K562 (cell line): ENCODE results near the gene DAPK1. TPM values are rescaled to one million over a fixed set of nuclear protein-coding genes. Genes with fewer than 3 reads are reported as not detected.

ENCODE experiments used
- ATAC-seq: fragments of 200-7000 bp; cut with Tn5 transposase; 3 replicates; pipeline ENCODE4 v1.9.1; 2020; ENCODE audit warnings: moderate library complexity
- BruUV-seq: library from RNA; stranded (reverse); fragments of 400-500 nt; replicated peaks from 2 replicates; lab custom pipeline; 2021; lab: Mats Ljungman, UMichigan
- CTCF ChIA-PET: fragments of 300-600 bp; formaldehyde crosslinking; extraction: SDS; loops from one replicate; lab custom pipeline; 2021; ENCODE audit warnings: low intra/inter-chr PET ratio; lab: Yijun Ruan, JAX
- POLR2A ChIA-PET: fragments of 300-600, 350-650 bp; sonication (Branson Sonifier 250); formaldehyde crosslinking; extraction: SDS; loops from one replicate; lab custom pipeline; 2021; ENCODE audit warnings: antibody characterized with exemption, inconsistent platforms; lab: Yijun Ruan, JAX
- DNase-seq, 4 experiments: peaks; one replicate each; pipeline versions ENCODE4 v3.0.0 to v3.0.0-alpha.2; 2011 to 2018; ENCODE audit warnings: low spot score in 3 of 4, mixed read lengths in 3 of 4; ENCODE audit errors: extremely low read depth in 1 of 4
- FAIRE-seq: peaks from 2 replicates; lab custom pipeline; 2011; peaks lifted over from hg19 to GRCh38; lab: Jason Lieb, UNC
- H2AFZ ChIP-seq: 2 replicates; pipeline ENCODE4 v1.6.0; 2011; ENCODE audit warnings: low read depth, low read length, control low read depth, inconsistent platforms
- H3K27ac ChIP-seq: fragments of 200-600 bp; 3 replicates; pipeline ENCODE4 v1.8.0; 2011; ENCODE audit warnings: low read depth, mild to moderate bottlenecking, control low read depth, inconsistent platforms, low read length, moderate library complexity, mixed read lengths; ENCODE audit errors: extremely low read depth
- H3K27me3 ChIP-seq, 2 experiments: fragments of 300-600 bp in 1 of 2; 2 replicates in 1 of 2; 3 replicates in 1 of 2; pipeline versions ENCODE4 v1.6.0 to v1.8.0; 2011; ENCODE audit warnings: inconsistent platforms in 2 of 2, low read length in 2 of 2, mild to moderate bottlenecking in 1 of 2, mixed read lengths in 1 of 2, moderate library complexity in 1 of 2; ENCODE audit not compliant: control insufficient read depth in 2 of 2, insufficient read depth in 2 of 2
- H3K36me3 ChIP-seq: fragments of 300-600 bp; 3 replicates; pipeline ENCODE4 v1.8.0; 2011; ENCODE audit warnings: mild to moderate bottlenecking, low read length, inconsistent platforms; ENCODE audit not compliant: control insufficient read depth, insufficient read depth
- H3K4me1 ChIP-seq, 2 experiments: fragments of 200-600 bp in 1 of 2; replicated peaks in 1 of 2; 2 replicates in 1 of 2; 3 replicates in 1 of 2; pipeline versions ENCODE4 v1.5.1 to v1.8.0; 2011; ENCODE audit warnings: inconsistent platforms in 2 of 2, low read length in 2 of 2, mild to moderate bottlenecking in 1 of 2, mixed read lengths in 1 of 2, moderate library complexity in 1 of 2; ENCODE audit not compliant: control insufficient read depth in 2 of 2, insufficient read depth in 2 of 2
- H3K4me2 ChIP-seq: 2 replicates; pipeline ENCODE4 v1.6.1; 2011; ENCODE audit warnings: low read length, control low read depth, inconsistent platforms, mixed read lengths; ENCODE audit not compliant: insufficient read depth
- H3K4me3 ChIP-seq: fragments of 200-600 bp; sonication (generic), shearing (Covaris generic); 2 replicates; pipeline ENCODE4 v1.5.1; 2016; ENCODE audit warnings: control low read depth, inconsistent platforms
- H3K79me2 ChIP-seq: fragments of 200-600 bp; 3 replicates; pipeline ENCODE4 v1.8.0; 2011; ENCODE audit warnings: low read length, inconsistent platforms; ENCODE audit not compliant: control insufficient read depth, insufficient read depth
- H3K9ac ChIP-seq, 2 experiments: 2 replicates each; pipeline versions ENCODE4 v1.6.0 to v1.6.1; 2011; ENCODE audit warnings: low read depth in 2 of 2, low read length in 2 of 2, control low read depth in 1 of 2, inconsistent platforms in 1 of 2, mild to moderate bottlenecking in 1 of 2, mixed read lengths in 1 of 2; ENCODE audit not compliant: insufficient read depth in 1 of 2
- H3K9me1 ChIP-seq: one replicate; pipeline ENCODE4 v1.6.0; 2011; ENCODE audit warnings: inconsistent platforms, mild to moderate bottlenecking, low read length, moderate library complexity; ENCODE audit not compliant: control insufficient read depth, insufficient read depth
- H3K9me3 ChIP-seq: replicated peaks from 2 replicates; pipeline ENCODE4 v1.5.1; 2011; ENCODE audit warnings: low read depth, low read length, inconsistent platforms; ENCODE audit not compliant: control insufficient read depth, insufficient read depth
- H4K20me1 ChIP-seq: replicated peaks from 2 replicates; pipeline ENCODE4 v1.6.1; 2011; ENCODE audit warnings: low read length, inconsistent platforms, mixed read lengths; ENCODE audit not compliant: control insufficient read depth, insufficient read depth
- KDM5B ChIP-seq: fragments of 200-600 bp; sonication (generic); IDR thresholded peaks from 2 replicates; pipeline ENCODE4 v1.6.1; 2012; ENCODE audit warnings: low read depth, mild to moderate bottlenecking, moderate library complexity, low read length, control low read depth, inconsistent platforms; ENCODE audit not compliant: insufficient replicate concordance
- NR2C2 ChIP-seq, 2 experiments: fragments of 200-800 bp in 1 of 2; sonication (Bioruptor generic) in 1 of 2; sonication (generic) in 1 of 2; formaldehyde crosslinking in 1 of 2; IDR thresholded peaks; 2 replicates each; pipeline versions ENCODE4 v1.6.1 to v1.8.0; 2016 to 2022; ENCODE audit warnings: mild to moderate bottlenecking in 1 of 2, missing compliant biosample characterization in 1 of 2, missing genetic modification characterization in 1 of 2, missing genetic modification reagents in 1 of 2
- SOX6 ChIP-seq: fragments of 450-650 bp; IDR thresholded peaks from 2 replicates; pipeline ENCODE4 v1.6.1; 2014; ENCODE audit warnings: mild to moderate bottlenecking
- ZNF431 ChIP-seq: sonication (generic); formaldehyde crosslinking; IDR thresholded peaks from 2 replicates; pipeline ENCODE4 v1.8.0; 2022; ENCODE audit warnings: mild to moderate bottlenecking, missing genetic modification reagents
- WGBS: fragments of 100-300 bp; shearing (Covaris generic); methylation state at CpG from one replicate; pipeline ENCODE4 v1.1.6; 2016; ENCODE audit warnings: low coverage, mixed read lengths; ENCODE audit not compliant: insufficient coverage; ENCODE audit errors: missing lambda C conversion rate; 5-methylcytosine and 5-hydroxymethylcytosine counted together
- in situ Hi-C: fragments of 300-500 bp; cut with MboI; formaldehyde crosslinking; loops from 4 replicates; pipeline ENCODE4 v1.15.0; 2018; ENCODE audit warnings: inconsistent platforms, mixed read lengths
- intact Hi-C: fragments of 100-400 bp; cut with micrococcal nuclease; formaldehyde crosslinking; loops from 2 replicates; pipeline ENCODE4 v1.14.2; 2022
- polyA plus RNA-seq, 8 experiments: library from polyadenylated mRNA; depleted of rRNA in 4 of 8; stranded (reverse) in 5 of 8; unstranded in 3 of 8; fragments of >200 nt; fragmentation: Nextera tagmentation in 2 of 8; fragmentation: Illumina TruSeq in 1 of 8; extraction: Ambion mirVana in 2 of 8; extraction: Trizol in 1 of 8; gene quantifications; 2 replicates each; pipeline versions ENCODE4 v1.2.1 to v1.2.3, GENCODE V29; 2011 to 2014; ENCODE audit warnings: inconsistent platforms in 1 of 8, missing spikeins in 1 of 8
- total RNA-seq, 7 experiments: library from RNA; depleted of rRNA in 6 of 7; stranded (reverse); fragments of >200 nt in 6 of 7; fragmentation: Illumina TruSeq in 2 of 7; extraction: Trizol in 2 of 7; gene quantifications; 2 replicates each; pipeline versions ENCODE4 v1.2.1 to v1.2.3, GENCODE V29; 2011 to 2021; ENCODE audit warnings: low replicate concordance in 1 of 7
- TF ChIP-seq, protein P1 (sequence below): sonication (generic); formaldehyde crosslinking; IDR thresholded peaks from 2 replicates; pipeline ENCODE4 v1.8.1; 2023; ENCODE audit warnings: mild to moderate bottlenecking, missing genetic modification reagents

Gene DAPK1
- total and polyA plus RNA-seq, 9 of the 15 experiments (the other 6 are each of a cell fraction or from before 2014, with no cell fraction given), result 1.7 to 26.4 (median 15.8) TPM

DNA sequence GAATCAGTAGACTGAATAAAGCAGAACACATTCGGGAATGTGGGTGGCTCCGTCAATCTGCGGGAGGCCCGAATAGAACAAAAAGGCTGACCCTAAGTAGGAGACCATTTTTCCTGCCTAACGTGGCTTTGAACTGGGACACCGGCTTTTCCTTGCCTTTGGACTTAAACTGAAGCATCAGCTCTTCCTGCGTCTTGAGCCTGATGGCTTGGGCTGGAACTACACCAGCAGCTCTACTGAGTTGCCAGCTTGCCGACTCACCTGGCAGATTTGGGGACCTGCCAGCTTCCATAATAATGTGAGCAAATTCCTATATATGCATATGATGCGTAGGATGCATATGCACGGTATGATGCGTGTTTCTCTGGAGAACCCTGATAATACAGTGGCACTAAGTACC is 111.3 kb downstream of the DAPK1 start:
- in situ Hi-C loops, result no loop called here
- Histone ChIP-seq H3K9me1 (peaks cover 4% of the 10 kb centered on the region), H3K9me3 (no peaks in the 10 kb centered on the region), H4K20me1 (no peaks in the 10 kb centered on the region), H3K27ac (no peak overlapping the region), H3K36me3 (peaks cover 39% of the 10 kb centered on the region; the same call in 2 of the 3 replicates), H3K79me2 (no peaks in the 10 kb centered on the region; the same call in 2 of the 3 replicates), H3K4me3 (no peak overlapping the region), H3K9ac (no peak overlapping the region), H3K4me2 (no peak overlapping the region), H3K4me1 (peaks cover 4 to 11% of the 10 kb centered on the region in 2 experiments; a peak in 4 of 5 replicates), H3K27me3 (no peaks in the 10 kb centered on the region), H2AFZ (no peak overlapping the region)
- no TSS peak for BruUV-seq
- ATAC-seq (no peak), DNase-seq (no peak), FAIRE-seq (no peak)
- 91% methylated on average over 10 of the region's 11 CpGs for WGBS
- ChIA-PET CTCF (interaction anchor here (0.5 kb wide), 1 partner anchor 556 kb away, joined by 3 read pairs; no protein-coding TSS in a partner anchor), POLR2A (interaction anchor here (0.9 kb wide), 1 partner anchor 8 kb away, joined by 4 read pairs; no protein-coding TSS in a partner anchor)
- intact Hi-C loops, result no loop called here
- TF ChIP-seq ZNF431 (CRISPR knock-in tag) (no peak), KDM5B (no peak), SOX6 (no peak), NR2C2 (CRISPR knock-in tag; IDR thresholded peaks at IDR 0.05) (no peak), NR2C2 (tag; IDR thresholded peaks at IDR 0.05) (no peak)
- TF ChIP-seq, protein P1, sequence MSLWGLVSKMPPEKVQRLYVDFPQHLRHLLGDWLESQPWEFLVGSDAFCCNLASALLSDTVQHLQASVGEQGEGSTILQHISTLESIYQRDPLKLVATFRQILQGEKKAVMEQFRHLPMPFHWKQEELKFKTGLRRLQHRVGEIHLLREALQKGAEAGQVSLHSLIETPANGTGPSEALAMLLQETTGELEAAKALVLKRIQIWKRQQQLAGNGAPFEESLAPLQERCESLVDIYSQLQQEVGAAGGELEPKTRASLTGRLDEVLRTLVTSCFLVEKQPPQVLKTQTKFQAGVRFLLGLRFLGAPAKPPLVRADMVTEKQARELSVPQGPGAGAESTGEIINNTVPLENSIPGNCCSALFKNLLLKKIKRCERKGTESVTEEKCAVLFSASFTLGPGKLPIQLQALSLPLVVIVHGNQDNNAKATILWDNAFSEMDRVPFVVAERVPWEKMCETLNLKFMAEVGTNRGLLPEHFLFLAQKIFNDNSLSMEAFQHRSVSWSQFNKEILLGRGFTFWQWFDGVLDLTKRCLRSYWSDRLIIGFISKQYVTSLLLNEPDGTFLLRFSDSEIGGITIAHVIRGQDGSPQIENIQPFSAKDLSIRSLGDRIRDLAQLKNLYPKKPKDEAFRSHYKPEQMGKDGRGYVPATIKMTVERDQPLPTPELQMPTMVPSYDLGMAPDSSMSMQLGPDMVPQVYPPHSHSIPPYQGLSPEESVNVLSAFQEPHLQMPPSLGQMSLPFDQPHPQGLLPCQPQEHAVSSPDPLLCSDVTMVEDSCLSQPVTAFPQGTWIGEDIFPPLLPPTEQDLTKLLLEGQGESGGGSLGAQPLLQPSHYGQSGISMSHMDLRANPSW (CRISPR knock-in tag), result no peak
